GM19240 (cell line): ENCODE measurements around the gene GPR119.
"Not testable (repeated sequence)": the region's sequence is repeated elsewhere in the genome, so short reads cannot be mapped to it uniquely, and the experiment has no call there.

Source experiments
- DNase-seq: peaks from one replicate; pipeline ENCODE4 v3.0.0; 2011; ENCODE audit warnings: low spot score; ENCODE audit not compliant: insufficient read length

Gene GPR119

GRCh38 chrX:130339408-130340222 is 45.9 kb downstream of the GPR119 start, which contains the start of gene SLC25A14:
Gene SLC25A14 (plus strand): TSS chrX:130339919. CDS start chrX:130340279, 360 bp downstream.
- peak; percentile 1 for DNase-seq

GRCh38 chrX:130338869-130339268 is 46.6 kb downstream of the GPR119 start:
- DNase-seq: not testable (repeated sequence)

- DNase-seq: no peak
Measured at GRCh38 chrX:130336531-130336930, 48.9 kb downstream of the GPR119 start.
